Activated naive CD4-positive, alpha-beta T cell treated with Interleukin-2 at 50 U/mL for 16 hours (primary cell): ENCODE results near the gene DENND1B.

ENCODE experiments used
- DNase-seq: peaks from one replicate; pipeline ENCODE4 v3.0.0-alpha.2; 2020

The DENND1B gene

DNA sequence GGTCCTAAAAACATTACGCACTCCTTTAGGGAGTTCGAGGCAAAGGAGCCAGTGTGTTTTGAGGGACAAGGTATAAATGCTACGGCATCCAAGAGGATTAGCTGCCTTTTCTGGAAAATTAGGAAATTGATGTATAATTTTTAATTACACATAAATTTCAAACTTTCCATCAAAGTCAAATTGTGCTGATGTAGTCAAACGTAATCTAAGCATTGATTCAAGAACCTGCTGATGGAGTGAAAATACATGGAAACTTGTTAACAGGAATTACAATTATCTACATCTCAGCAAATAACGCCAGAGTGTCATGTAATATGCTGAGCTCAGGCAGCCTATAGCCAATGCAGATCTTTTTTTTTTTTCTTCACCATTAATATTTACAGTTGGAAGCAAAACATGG, 312.7 kb downstream of the DENND1B start:
- DNase-seq: no peak
